Caco-2 (cell line): ENCODE results near the gene NEU1. TPM values are rescaled to one million over a fixed set of nuclear protein-coding genes. Genes with fewer than 3 reads are reported as not detected.
A peak's percentile ranks its signal among the peaks of the same experiment; 100 is the strongest.
"Not testable (repeated sequence)": the region's sequence is repeated elsewhere in the genome, so short reads cannot be mapped to it uniquely, and the experiment has no call there.

Source experiments
- BruUV-seq: library from RNA; stranded (reverse); fragments of 400-500 nt; replicated peaks from 2 replicates; lab custom pipeline; 2021; lab: Mats Ljungman, UMichigan
- CTCF ChIA-PET: fragments of 300-600 bp; sonication (Branson Sonifier 250); formaldehyde crosslinking; loops from one replicate; lab custom pipeline; 2022; ENCODE audit warnings: antibody characterized with exemption; lab: Charles Lee
- POLR2A ChIA-PET: fragments of 300-600 bp; sonication (Branson Sonifier 250); formaldehyde crosslinking; loops from one replicate; lab custom pipeline; 2022; ENCODE audit warnings: antibody characterized with exemption; lab: Charles Lee
- DNase-seq, 2 experiments: peaks; one replicate each; pipeline versions ENCODE4 v3.0.0 to v3.0.0-alpha.2; 2020 to 2022
- H3K27me3 ChIP-seq: replicated peaks from 2 replicates; pipeline ENCODE4 v1.6.0; 2011; ENCODE audit warnings: low read length; ENCODE audit not compliant: control insufficient read depth, insufficient read depth
- H3K36me3 ChIP-seq: 2 replicates; pipeline ENCODE4 v1.5.1; 2011; ENCODE audit warnings: low read length; ENCODE audit not compliant: control insufficient read depth, insufficient read depth
- H3K4me1 ChIP-seq: fragments of 250-450 bp; sonication (Bioruptor Pico); 2 replicates; pipeline ENCODE4 v1.5.1; 2020; ENCODE audit warnings: mild to moderate bottlenecking
- H3K4me3 ChIP-seq: 2 replicates; pipeline ENCODE4 v1.5.1; 2011; ENCODE audit warnings: low read depth, mild to moderate bottlenecking, control low read depth, low read length
- H3K9me3 ChIP-seq: fragments of 250-450 bp; sonication (Bioruptor Pico); 2 replicates; pipeline ENCODE4 v1.5.1; 2020; ENCODE audit warnings: mild to moderate bottlenecking, moderate library complexity
- H3K27ac Mint-ChIP-seq: one replicate; pipeline ENCODE4 v1.8.0; 2022; ENCODE audit warnings: mixed read lengths; ENCODE audit not compliant: unreplicated experiment
- H3K27me3 Mint-ChIP-seq: one replicate; pipeline ENCODE4 v1.8.0; 2022; ENCODE audit warnings: mixed read lengths; ENCODE audit not compliant: insufficient read depth, unreplicated experiment
- H3K36me3 Mint-ChIP-seq: one replicate; pipeline ENCODE4 v1.8.0; 2022; ENCODE audit warnings: mild to moderate bottlenecking, mixed read lengths; ENCODE audit not compliant: insufficient read depth, unreplicated experiment
- H3K4me1 Mint-ChIP-seq: one replicate; pipeline ENCODE4 v1.8.0; 2022; ENCODE audit warnings: low read depth, mixed read lengths; ENCODE audit not compliant: unreplicated experiment
- H3K4me3 Mint-ChIP-seq: one replicate; pipeline ENCODE4 v1.8.0; 2022; ENCODE audit warnings: mild to moderate bottlenecking, moderate library complexity, mixed read lengths; ENCODE audit not compliant: unreplicated experiment
- H3K9me3 Mint-ChIP-seq: one replicate; pipeline ENCODE4 v1.8.0; 2022; ENCODE audit warnings: mixed read lengths; ENCODE audit not compliant: unreplicated experiment
- CTCF ChIP-seq, 2 experiments: fragments of 200-600 bp in 1 of 2; IDR thresholded peaks; 1 replicate in 1 of 2; 2 replicates in 1 of 2; pipeline versions ENCODE4 v1.5.1 to v1.8.0; 2011 to 2022; ENCODE audit warnings: antibody characterized with exemption in 1 of 2, control low read depth in 1 of 2, inconsistent platforms in 1 of 2, low read depth in 1 of 2, low read length in 1 of 2, mild to moderate bottlenecking in 1 of 2, moderate library complexity in 1 of 2; ENCODE audit not compliant: insufficient read depth in 1 of 2, severe bottlenecking in 1 of 2, unreplicated experiment in 1 of 2
- intact Hi-C: fragments of 100-400 bp; cut with micrococcal nuclease; formaldehyde crosslinking; loops from one replicate; pipeline ENCODE4 v1.10.0; 2022; ENCODE audit not compliant: unreplicated experiment
- total RNA-seq: library from RNA; stranded (reverse); gene quantifications from 2 replicates; pipeline ENCODE4 v1.2.3, GENCODE V29; 2022

Gene NEU1
- total RNA-seq, 1 experiment from 2014 or later, result 176 TPM

- Mint-ChIP-seq H3K27ac (no peak overlapping the region), H3K4me3 (peak overlapping the region; percentile 46), H3K27me3 (no peaks in the 10 kb centered on the region), H3K4me1 (peaks cover 18% of the 10 kb centered on the region), H3K9me3 (no peaks in the 10 kb centered on the region), H3K36me3 (peaks cover 93% of the 10 kb centered on the region)
- peaks cover 13% of the 10 kb centered on the region for H3K4me1 ChIP-seq
- DNase-seq, result no peak
- no peak overlapping the region for H3K4me3 ChIP-seq
- H3K36me3 ChIP-seq, result peaks cover 9% of the 10 kb centered on the region
- H3K9me3 ChIP-seq, result no peaks in the 10 kb centered on the region
- TF ChIP-seq CTCF (IDR thresholded peaks at IDR 0.05; ENCODE audit: insufficient read depth in 1 of 2, low read depth in 1 of 2, low read length in 1 of 2, severe bottlenecking in 1 of 2, unreplicated experiment in 1 of 2), result no peak
- POLR2A ChIA-PET, result interaction anchor here (0.6 kb wide), 1 partner anchor 18 kb away, joined by 7 read pairs; no protein-coding TSS in a partner anchor
- H3K27me3 ChIP-seq, result no peaks in the 10 kb centered on the region
- CTCF ChIA-PET, result interaction anchor here (0.6 kb wide), 1 partner anchor 357 kb away, joined by 3 read pairs; no protein-coding TSS in a partner anchor
- intact Hi-C loops, result no loop called here
- no TSS peak for BruUV-seq
Observed at GRCh38 chr6:31838968-31839367, 23.7 kb downstream of the NEU1 start.

- H3K36me3 ChIP-seq, H3K27me3 Mint-ChIP-seq, H3K9me3 Mint-ChIP-seq, POLR2A ChIA-PET, DNase-seq, H3K27ac Mint-ChIP-seq, H3K4me3 ChIP-seq, intact Hi-C loops, BruUV-seq, H3K27me3 ChIP-seq, H3K9me3 ChIP-seq: not testable (repeated sequence)
- Mint-ChIP-seq H3K4me1 (peaks cover 18% of the 10 kb centered on the region), H3K36me3 (peaks cover 89% of the 10 kb centered on the region), H3K4me3 (peak overlapping the region; percentile 96)
- CTCF ChIA-PET, result interaction anchor here (0.6 kb wide), 1 partner anchor 358 kb away, joined by 3 read pairs; no protein-coding TSS in a partner anchor
- H3K4me1 ChIP-seq, result peaks cover 13% of the 10 kb centered on the region
Observed at GRCh38 chr6:31838114-31838553, 24.5 kb downstream of the NEU1 start.

GRCh38 chr6:31837369-31838113 lies 25.1 kb downstream of the NEU1 start:
- Histone ChIP-seq H3K36me3 (peaks cover 9% of the 10 kb centered on the region), H3K4me3 (peak overlapping the region; percentile 86; the same call in 1 of the 2 replicates), H3K9me3 (no peaks in the 10 kb centered on the region), H3K4me1 (peaks cover 13% of the 10 kb centered on the region), H3K27me3 (no peaks in the 10 kb centered on the region)
- H3K27me3 Mint-ChIP-seq, result no peaks in the 10 kb centered on the region
- POLR2A ChIA-PET, result interaction anchor here (0.5 kb wide), 1 partner anchor 60 kb away, joined by 4 read pairs; the partner anchor contains the start of gene EHMT2
- intact Hi-C loops, result no loop called here
- CTCF ChIA-PET, result no interaction called here
- peak overlapping the region; percentile 99 for H3K27ac Mint-ChIP-seq
- no peak for DNase-seq
- TF ChIP-seq CTCF (IDR thresholded peaks at IDR 0.05; ENCODE audit: insufficient read depth in 1 of 2, low read depth in 1 of 2, low read length in 1 of 2, severe bottlenecking in 1 of 2, unreplicated experiment in 1 of 2), result no peak
- H3K36me3 Mint-ChIP-seq, result peaks cover 83% of the 10 kb centered on the region
- peak overlapping the region; percentile 96 for H3K4me3 Mint-ChIP-seq
- peaks cover 18% of the 10 kb centered on the region for H3K4me1 Mint-ChIP-seq
- BruUV-seq, result no TSS peak
- no peaks in the 10 kb centered on the region for H3K9me3 Mint-ChIP-seq
